Stimulated activated CD4-positive, alpha-beta T cell treated with anti-CD3 and anti-CD28 coated beads, Interleukin-4, amount 100 ng/mL, for 4 hours (primary cell): ENCODE measurements around the gene ATG7.
"Not testable (repeated sequence)": the region's sequence is repeated elsewhere in the genome, so short reads cannot be mapped to it uniquely, and the experiment has no call there.

Experiments
- DNase-seq, 2 experiments: peaks; one replicate each; pipeline ENCODE4 v3.0.0-alpha.2; 2020

Gene ATG7

GRCh38 chr3:11570789-11571495 lies 298.7 kb downstream of the ATG7 start:
- DNase-seq: no peak

GRCh38 chr3:11572660-11573059 lies 300.5 kb downstream of the ATG7 start:
- DNase-seq: not testable (repeated sequence)

DNA sequence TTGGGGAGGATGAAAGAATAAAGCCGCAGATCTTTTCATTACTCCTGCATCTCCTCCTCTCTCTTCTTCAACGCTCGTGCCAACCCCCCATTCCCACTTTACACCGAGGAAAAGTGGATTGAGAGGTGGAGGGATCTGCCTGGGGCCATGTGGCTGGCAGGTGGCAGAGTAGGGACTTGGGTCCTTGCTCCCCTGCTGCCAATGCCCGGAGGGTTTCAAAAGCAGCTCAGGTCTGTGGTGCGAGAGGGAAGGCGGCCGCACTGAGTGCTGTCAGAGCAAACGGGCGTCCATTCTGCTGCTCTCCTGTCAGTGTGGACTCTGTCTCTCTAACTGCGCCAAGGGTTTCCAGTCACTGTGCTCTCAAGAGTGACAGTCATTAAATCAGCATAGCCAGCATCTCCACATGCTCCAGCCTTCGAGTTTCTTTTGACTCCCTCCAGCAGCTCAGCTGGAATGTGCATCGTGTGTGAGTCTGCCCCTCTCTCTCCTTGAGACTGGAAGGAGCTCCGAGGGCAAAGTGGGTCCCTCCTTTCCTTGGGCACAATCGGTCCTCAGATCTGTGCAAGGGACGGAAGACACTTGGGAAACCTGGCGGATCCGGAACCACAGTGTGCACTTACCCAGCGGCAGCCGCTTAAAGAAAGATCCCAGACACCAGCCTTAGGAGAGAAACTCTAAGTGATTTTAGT lies 302.9 kb downstream of the ATG7 start:
- no peak for DNase-seq

GRCh38 chr3:11575677-11576076 lies 303.5 kb downstream of the ATG7 start:
- DNase-seq: no peak

DNA sequence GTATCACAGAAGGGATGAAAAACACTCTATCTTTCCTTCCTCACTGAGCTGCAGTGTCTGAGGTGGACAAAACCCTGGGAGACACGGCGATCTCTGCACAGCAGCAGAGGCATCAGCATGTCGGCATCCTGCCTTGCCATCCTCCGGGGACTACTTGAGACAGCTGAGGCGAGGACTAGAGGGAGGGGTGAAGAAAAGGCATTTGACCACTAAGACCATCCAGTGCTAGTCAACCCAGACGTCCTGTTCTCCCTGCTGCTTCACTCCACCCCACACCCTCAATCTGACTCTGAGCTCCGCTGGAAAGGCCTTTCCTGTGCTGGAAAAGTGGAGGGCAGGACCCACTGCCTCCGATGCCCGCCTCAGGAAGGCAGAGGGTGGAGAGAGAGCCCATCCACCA lies 304.3 kb downstream of the ATG7 start:
- DNase-seq: no peak

DNA sequence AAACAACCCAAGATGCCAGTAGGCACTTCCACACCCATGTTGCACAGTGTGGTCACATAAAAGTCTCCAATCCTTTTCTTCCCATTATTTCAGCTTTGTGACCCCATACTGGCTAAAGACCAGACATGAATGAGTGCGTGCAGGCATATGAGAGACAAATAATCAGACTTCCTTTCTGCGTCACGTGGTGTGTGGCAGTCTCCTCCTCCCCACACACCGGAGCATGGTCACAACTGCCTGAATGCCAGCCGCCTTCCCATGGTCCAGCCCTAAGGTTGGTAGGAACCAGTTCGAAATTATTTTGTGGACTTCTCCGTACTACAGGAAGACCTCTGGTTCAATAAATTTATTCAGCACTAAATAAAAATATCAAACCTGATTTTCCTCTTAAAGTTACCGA lies 306.0 kb downstream of the ATG7 start:
- DNase-seq: no peak

DNA sequence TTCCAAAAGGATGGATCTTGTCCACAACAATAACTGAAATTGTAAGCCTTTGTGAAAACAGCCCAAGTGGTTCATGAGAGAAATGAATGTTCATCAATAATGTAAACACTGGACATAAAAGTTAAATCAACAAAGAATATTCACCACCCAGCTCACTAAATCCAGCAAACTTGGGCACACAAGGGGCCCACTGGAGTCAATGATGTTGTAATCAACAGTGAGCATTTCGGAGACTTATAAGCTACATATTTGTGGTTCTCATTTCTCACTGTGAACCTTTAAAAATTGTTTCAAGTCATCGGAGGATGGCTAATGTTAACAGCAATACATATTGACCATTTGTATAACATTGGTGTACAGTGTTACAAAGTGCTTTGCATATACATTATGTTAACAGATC lies 308.4 kb downstream of the ATG7 start:
- no peak for DNase-seq

DNA sequence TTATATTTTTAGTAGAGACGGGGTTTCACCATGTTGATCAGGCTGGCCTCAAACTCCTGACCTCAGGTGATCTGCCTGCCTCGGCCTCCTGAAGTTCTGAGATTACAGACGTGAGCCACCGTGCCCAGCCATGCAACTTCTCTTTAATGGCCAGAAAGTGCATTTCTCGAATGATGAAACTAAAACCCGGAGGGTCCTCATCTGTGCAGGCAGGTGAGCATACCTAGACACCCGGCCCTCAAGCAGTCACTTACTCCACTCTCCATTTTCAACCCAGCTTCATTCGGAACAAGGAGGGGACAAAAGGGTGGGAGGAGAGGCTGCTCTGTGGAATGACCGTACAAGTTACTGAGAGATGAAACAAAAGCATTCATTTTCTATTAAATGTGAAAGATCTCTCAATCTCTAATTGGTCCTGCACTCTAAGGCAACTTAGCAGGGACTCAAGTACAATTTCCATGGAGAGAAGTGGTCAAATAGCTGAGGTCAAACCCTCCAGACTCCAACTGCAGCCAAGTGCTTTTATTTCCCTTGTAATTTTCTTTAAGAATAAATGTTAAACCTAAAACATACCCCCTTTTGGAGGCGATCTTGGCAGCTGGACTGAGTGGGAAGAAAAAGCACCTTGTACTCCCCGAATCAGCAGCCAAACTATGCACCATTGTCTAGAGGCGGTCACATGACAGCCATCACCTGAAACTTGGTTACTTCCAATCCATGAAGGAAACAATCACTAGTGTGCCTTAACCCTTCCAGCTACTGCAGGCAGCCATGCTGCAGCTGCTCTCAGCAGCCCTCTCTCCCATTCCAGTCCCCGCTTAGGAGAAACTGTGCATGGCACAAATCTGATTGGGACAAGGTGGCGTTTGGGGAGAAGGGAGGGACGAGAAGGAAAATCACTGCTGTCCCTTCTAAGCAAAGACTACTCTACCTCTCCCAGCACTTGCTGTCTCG lies 309.3 kb downstream of the ATG7 start:
- DNase-seq: no peak

DNA sequence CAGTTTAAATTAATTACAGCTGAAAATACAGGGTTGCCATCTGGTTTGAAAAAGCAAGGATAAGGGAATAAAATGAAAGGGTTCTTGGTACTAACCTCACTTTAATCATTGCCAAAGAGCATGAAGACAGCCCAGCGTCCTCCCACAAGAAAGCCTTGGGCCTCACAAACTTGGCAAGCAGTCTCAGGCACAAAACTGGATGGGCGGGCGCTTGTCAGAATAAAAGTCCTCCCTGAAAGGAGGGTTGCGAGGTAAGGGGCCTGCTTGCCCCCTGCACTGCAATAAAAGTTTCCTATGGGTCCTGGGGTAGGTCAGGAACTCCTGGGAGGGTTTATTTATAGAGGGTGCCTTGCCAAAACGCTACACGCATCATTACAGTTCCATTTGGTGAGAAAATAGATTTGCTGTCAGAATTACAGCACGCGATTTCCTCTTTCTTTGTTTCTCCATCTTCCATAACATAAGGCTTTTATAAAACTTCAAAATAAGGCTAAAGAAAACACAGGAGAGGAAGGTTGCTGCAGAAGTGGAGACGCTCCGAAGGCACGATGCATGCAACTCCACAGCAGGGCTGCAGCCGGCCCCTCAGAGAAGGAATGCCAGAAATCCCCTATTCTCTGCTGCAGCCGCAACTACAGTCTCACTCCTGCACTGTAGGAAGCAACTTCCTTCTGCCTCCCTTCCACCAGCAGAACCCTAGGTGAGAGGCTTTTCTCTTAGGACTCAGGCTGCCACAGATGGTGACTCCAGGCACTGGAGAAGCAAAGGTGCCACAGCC lies 310.2 kb downstream of the ATG7 start:
- no peak for DNase-seq

DNA sequence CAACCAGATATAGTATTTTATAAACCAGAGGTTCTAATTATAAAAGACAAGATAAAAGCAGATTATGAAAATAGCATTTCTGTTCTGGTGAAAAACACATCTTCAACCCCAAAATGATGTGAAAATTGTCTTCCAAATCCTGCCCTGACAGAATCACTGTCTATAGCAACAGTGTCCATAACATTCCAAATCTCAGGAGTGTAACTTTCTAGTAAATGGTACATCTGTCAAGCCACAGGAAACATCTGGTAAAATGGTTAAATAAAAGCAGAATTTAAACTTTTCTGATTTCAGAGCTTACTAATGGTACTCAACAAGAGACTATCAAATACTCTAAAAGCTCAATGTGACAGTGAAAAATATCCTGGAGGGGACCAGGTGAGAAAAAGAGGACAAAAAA lies 311.0 kb downstream of the ATG7 start:
- no peak for DNase-seq

DNA sequence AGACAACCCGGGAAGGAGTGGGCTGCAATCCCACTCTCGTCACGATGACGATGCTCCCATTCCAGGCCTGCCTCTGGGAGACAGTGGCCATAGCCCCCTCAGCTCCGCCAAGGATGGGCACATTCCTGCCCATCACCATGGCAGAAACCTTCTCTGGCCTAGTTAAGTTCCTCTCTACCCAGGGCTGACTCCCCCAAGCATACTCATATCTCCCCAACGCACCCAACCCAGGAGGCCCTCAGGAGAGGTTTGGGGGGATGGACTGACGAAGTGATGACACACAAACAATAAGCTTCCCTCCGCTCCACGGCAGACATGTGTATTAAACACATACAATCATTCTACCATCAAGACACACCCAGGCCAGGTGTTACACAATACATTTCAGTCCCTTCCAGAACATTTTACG lies 311.4 kb downstream of the ATG7 start:
- DNase-seq: no peak

- DNase-seq: no peak
These were observed 312.4 kb downstream of the ATG7 start for GRCh38 chr3:11584570-11584969.

- DNase-seq: no peak
These were observed 315.6 kb downstream of the ATG7 start for GRCh38 chr3:11587766-11588165.

- DNase-seq: no peak
These were observed 316.1 kb downstream of the ATG7 start for GRCh38 chr3:11588338-11588737.

DNA sequence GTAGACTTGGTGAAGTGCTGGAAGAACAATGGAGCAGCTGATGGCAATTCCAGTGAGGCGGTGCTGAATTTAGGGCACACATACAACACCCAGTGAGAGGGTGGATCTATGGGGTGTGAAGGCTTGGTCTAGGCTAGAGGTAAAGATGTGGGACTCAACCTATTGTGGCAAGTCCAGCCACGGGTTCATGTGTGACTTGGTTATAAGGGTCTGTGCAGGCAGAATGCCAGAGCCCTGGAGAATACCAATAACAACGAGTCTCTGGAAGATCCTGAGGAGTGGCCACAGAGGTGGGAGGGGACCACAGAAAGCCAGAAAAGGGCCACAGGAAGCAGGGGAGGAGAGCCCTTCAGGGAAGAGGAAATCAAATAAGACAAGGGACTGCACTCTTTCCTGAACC lies 316.6 kb downstream of the ATG7 start:
- no peak for DNase-seq

GRCh38 chr3:11589706-11590105 lies 317.5 kb downstream of the ATG7 start:
- no peak for DNase-seq

- no peak for DNase-seq
These were observed 318.8 kb downstream of the ATG7 start for GRCh38 chr3:11591002-11591355.

DNA sequence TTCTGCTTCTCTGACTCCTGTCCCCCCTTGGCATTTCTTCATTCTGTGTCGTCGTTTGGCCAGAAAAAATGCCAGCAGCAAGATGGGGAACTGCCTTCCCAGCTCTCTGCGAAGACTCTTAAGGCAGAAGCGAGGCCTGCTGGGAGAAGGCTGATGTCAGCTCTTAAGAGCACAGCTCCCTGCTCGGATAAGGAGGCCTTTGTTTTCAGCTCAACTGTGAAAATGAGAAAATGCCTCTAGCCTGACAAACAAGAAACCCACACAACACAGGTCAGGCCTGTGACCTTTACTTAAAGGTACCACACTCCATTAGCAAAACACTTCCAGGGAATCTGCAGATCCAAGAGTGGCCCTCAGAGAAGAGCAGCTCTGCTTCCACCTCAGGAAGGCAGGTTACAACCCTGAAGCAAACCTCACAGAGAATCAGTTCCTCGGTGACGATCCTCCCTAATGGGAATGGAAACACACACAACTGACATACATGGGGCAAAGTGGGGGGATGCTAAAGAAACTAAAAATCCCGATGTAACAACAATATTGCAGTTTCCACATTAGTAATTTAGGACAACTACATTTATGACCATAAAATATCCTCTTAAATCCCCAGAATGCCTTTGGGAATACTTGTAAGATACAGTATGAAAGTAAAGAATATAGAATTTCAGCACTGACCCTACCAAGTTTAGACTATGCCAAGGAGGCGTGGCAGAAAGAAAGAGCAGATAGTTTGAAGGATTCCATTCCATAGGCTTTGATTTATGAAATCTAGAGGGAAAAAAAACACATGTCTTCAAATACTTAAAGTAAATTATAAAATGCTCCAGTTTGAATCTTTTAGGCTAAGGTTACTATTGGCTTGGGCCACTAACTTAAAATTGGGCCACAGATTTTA lies 319.4 kb downstream of the ATG7 start:
- DNase-seq: no peak

- DNase-seq: no peak
These were observed 320.5 kb downstream of the ATG7 start for GRCh38 chr3:11592445-11593298.

DNA sequence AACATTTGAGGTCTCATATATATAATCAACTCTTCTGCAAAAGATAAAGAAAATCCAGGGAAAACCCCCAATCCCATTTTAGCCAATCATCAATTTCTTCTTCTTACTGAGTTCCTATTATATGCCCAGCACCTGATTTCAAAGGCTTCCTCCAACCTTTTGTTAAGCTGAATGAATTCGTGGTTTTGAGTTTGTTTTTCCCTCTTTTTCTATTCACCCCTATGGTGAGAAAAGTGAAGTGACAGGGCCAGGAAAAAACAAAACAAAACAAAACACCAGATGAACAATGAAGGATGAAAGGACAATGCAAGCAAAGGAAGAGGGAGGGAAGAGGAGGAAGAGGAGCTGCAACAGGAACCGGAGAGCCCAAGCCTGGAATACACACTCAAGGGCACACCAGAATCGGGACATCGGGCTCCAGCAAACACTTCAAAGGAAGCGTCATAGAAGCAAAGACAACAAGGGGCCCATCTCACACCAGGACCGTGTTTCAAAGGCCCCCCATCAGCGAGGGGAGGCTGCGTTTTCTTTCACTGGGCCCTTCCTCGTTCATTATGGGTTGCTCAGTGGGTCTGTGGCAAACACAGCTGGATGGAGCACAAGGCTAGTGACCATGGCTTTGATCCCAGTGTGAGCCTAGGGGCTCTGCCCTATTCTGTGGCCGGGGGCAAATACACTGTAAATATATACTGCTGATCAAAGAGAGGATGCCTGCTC lies 321.3 kb downstream of the ATG7 start:
- no peak for DNase-seq
